ENCODE measurements around the gene TRMO. TPM values are rescaled to one million over a fixed set of nuclear protein-coding genes. Genes with fewer than 3 reads are reported as not detected.

The TRMO gene
- total and polyA plus RNA-seq, 2 experiments from 2014 or later, result 5.0 to 6.4 TPM

DNA sequence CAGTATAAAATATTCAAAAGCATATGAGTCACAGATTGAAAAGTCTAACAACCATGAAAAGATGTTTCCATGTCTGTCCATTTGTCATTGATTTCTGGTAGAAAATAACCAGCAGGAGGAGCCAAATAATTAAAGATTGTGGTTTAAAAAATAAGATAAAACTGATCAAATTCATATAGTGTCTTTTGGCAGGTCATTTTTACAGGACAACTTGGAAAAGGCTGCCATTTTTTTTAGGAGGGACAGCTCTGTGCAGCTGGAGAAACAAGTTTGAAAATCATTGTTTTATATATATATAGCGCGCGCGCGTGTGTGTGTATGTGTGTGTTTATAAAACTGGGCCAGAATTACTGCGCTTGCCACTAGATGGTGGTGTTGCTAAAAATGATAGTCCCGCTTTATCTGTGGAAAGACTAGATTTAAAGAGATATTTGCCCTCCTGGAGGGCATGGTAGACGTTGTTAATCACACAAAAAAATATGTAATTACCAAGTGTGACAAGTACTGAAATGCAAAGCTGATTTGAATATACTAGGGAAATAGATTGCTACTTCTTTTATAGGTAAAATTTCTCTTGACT lies 1.3 kb upstream of the TRMO start:
- Histone ChIP-seq H3K27me3 (ENCODE audit: insufficient read depth) (peaks cover 13% of the 10 kb centered on the region), H3F3A (replicated peaks; ENCODE audit: low read depth) (no peaks in the 10 kb centered on the region), H3K4me3 (peak overlapping the region; percentile 6; the same call in 1 of the 2 replicates), H3K9me2 (ENCODE audit: insufficient read depth) (no peaks in the 10 kb centered on the region), H3K4me1 (ENCODE audit: insufficient read depth) (no peaks in the 10 kb centered on the region), H3K27ac (ENCODE audit: low read depth) (no peak overlapping the region), H2AFZ (no peak overlapping the region), H3K4me2 (peak overlapping the region; percentile 88), H3K79me2 (replicated peaks; ENCODE audit: insufficient read depth) (no peaks in the 10 kb centered on the region), H3K36me3 (ENCODE audit: insufficient read depth) (no peaks in the 10 kb centered on the region), H4K20me1 (replicated peaks; ENCODE audit: insufficient read depth) (no peaks in the 10 kb centered on the region)
- ATAC-seq (peak; percentile 33), DNase-seq (ENCODE audit: low spot score) (peak; percentile 81)
- peak overlapping the region; percentile 84; the same call in 2 of the 3 replicates for H3K4me3 Mint-ChIP-seq
- peaks cover 6% of the 10 kb centered on the region; the same call in 1 of the 3 replicates for H3K9me3 Mint-ChIP-seq
- peaks cover 7% of the 10 kb centered on the region; the same call in 2 of the 3 replicates for H3K4me1 Mint-ChIP-seq
- peaks cover 3% of the 10 kb centered on the region; the same call in 2 of the 3 replicates for H3K36me3 Mint-ChIP-seq (ENCODE audit: low read depth)
- no peak overlapping the region for H3K27ac Mint-ChIP-seq
- TF ChIP-seq, protein P1, sequence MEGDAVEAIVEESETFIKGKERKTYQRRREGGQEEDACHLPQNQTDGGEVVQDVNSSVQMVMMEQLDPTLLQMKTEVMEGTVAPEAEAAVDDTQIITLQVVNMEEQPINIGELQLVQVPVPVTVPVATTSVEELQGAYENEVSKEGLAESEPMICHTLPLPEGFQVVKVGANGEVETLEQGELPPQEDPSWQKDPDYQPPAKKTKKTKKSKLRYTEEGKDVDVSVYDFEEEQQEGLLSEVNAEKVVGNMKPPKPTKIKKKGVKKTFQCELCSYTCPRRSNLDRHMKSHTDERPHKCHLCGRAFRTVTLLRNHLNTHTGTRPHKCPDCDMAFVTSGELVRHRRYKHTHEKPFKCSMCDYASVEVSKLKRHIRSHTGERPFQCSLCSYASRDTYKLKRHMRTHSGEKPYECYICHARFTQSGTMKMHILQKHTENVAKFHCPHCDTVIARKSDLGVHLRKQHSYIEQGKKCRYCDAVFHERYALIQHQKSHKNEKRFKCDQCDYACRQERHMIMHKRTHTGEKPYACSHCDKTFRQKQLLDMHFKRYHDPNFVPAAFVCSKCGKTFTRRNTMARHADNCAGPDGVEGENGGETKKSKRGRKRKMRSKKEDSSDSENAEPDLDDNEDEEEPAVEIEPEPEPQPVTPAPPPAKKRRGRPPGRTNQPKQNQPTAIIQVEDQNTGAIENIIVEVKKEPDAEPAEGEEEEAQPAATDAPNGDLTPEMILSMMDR (conservative IDR thresholded peaks at IDR 0.05; ENCODE audit: low read depth in 2 of 2), result peak; percentile 70 to 98
- no peak for TF ChIP-seq EZH2phosphoT487 (IDR thresholded peaks at IDR 0.05; ENCODE audit: unreplicated experiment)
- H3K27me3 Mint-ChIP-seq (ENCODE audit: insufficient read depth, low read depth, poor library complexity), result peaks cover 10% of the 10 kb centered on the region

DNA sequence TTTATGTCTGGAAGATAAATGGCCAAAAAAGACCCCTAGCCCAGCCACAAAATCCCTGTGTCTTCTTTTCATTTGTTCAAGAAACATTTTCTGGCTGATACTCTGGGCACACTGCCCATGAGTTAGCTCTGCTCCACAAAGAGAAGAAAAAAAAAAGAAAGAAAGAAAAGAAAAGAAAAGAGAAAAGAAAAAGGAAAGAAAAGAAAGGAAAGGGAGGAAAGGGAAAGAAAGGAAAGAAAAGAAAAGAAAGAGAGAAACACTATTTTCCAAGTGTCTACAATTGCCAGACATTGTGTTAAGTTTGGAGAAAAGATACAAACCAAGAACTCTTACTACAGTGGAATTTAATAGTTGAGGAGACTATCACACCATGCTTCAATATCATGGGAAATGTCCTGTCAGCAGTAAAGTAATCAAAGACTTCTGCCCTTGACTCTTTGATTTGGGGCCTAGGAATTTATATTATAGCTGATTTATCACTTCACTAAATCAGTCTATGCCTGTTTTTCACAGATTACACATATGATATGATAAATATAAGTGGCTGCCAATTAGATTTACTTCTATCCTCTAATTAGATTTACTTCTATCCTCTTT lies 3.0 kb downstream of the TRMO start:
- TF ChIP-seq NANOG (IDR thresholded peaks at IDR 0.05; ENCODE audit: borderline replicate concordance) (no peak), ZNF114 (CRISPR knock-in tag; IDR thresholded peaks at IDR 0.05) (no peak), POLR2AphosphoS5 (IDR thresholded peaks at IDR 0.05; ENCODE audit: low read depth) (no peak), EZH2phosphoT487 (IDR thresholded peaks at IDR 0.05; ENCODE audit: unreplicated experiment) (no peak), EZH2 (IDR thresholded peaks at IDR 0.05; ENCODE audit: low read depth, unreplicated experiment) (no peak), JUNB (IDR thresholded peaks at IDR 0.05; ENCODE audit: unreplicated experiment) (no peak), CREB1 (CRISPR knock-in tag; IDR thresholded peaks at IDR 0.05; ENCODE audit: low read depth) (no peak), STAT1 (IDR thresholded peaks at IDR 0.05; ENCODE audit: unreplicated experiment) (no peak)
- TF ChIP-seq, protein P2, sequence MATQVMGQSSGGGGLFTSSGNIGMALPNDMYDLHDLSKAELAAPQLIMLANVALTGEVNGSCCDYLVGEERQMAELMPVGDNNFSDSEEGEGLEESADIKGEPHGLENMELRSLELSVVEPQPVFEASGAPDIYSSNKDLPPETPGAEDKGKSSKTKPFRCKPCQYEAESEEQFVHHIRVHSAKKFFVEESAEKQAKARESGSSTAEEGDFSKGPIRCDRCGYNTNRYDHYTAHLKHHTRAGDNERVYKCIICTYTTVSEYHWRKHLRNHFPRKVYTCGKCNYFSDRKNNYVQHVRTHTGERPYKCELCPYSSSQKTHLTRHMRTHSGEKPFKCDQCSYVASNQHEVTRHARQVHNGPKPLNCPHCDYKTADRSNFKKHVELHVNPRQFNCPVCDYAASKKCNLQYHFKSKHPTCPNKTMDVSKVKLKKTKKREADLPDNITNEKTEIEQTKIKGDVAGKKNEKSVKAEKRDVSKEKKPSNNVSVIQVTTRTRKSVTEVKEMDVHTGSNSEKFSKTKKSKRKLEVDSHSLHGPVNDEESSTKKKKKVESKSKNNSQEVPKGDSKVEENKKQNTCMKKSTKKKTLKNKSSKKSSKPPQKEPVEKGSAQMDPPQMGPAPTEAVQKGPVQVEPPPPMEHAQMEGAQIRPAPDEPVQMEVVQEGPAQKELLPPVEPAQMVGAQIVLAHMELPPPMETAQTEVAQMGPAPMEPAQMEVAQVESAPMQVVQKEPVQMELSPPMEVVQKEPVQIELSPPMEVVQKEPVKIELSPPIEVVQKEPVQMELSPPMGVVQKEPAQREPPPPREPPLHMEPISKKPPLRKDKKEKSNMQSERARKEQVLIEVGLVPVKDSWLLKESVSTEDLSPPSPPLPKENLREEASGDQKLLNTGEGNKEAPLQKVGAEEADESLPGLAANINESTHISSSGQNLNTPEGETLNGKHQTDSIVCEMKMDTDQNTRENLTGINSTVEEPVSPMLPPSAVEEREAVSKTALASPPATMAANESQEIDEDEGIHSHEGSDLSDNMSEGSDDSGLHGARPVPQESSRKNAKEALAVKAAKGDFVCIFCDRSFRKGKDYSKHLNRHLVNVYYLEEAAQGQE (IDR thresholded peaks at IDR 0.05; ENCODE audit: unreplicated experiment), result no peak
- TF ChIP-seq, protein P1 (conservative IDR thresholded peaks at IDR 0.05; ENCODE audit: low read depth in 2 of 2), result no peak
- TF ChIP-seq, protein P3, sequence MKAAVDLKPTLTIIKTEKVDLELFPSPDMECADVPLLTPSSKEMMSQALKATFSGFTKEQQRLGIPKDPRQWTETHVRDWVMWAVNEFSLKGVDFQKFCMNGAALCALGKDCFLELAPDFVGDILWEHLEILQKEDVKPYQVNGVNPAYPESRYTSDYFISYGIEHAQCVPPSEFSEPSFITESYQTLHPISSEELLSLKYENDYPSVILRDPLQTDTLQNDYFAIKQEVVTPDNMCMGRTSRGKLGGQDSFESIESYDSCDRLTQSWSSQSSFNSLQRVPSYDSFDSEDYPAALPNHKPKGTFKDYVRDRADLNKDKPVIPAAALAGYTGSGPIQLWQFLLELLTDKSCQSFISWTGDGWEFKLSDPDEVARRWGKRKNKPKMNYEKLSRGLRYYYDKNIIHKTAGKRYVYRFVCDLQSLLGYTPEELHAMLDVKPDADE (IDR thresholded peaks at IDR 0.05), result no peak
- no peaks in the 10 kb centered on the region for H3K4me1 ChIP-seq (ENCODE audit: insufficient read depth)
- no peak overlapping the region for H3K4me3 ChIP-seq
- H3K27me3 ChIP-seq (ENCODE audit: insufficient read depth), result no peaks in the 10 kb centered on the region
- ATAC-seq (no peak), DNase-seq (ENCODE audit: low spot score) (no peak)
- peaks cover 10% of the 10 kb centered on the region for H3K27me3 Mint-ChIP-seq (ENCODE audit: insufficient read depth, low read depth, poor library complexity)
- H4K20me1 ChIP-seq (replicated peaks; ENCODE audit: insufficient read depth), result peaks cover 4% of the 10 kb centered on the region
- no peaks in the 10 kb centered on the region for H3K9me2 ChIP-seq (ENCODE audit: insufficient read depth)
- peaks cover 3% of the 10 kb centered on the region; the same call in 2 of the 3 replicates for H3K36me3 Mint-ChIP-seq (ENCODE audit: low read depth)
- peaks cover 7% of the 10 kb centered on the region; the same call in 2 of the 3 replicates for H3K4me1 Mint-ChIP-seq
- no peaks in the 10 kb centered on the region for H3K36me3 ChIP-seq (ENCODE audit: insufficient read depth)
- H3F3A ChIP-seq (replicated peaks; ENCODE audit: low read depth), result no peaks in the 10 kb centered on the region
- no peaks in the 10 kb centered on the region for H3K79me2 ChIP-seq (replicated peaks; ENCODE audit: insufficient read depth)
- no peak overlapping the region for H3K4me3 Mint-ChIP-seq
- H3K27ac Mint-ChIP-seq, result no peak overlapping the region
- H3K9me3 Mint-ChIP-seq, result peaks cover 6% of the 10 kb centered on the region; the same call in 1 of the 3 replicates
- H2AFZ ChIP-seq, result no peak overlapping the region
- no peak overlapping the region for H3K4me2 ChIP-seq
- no peak overlapping the region for H3K27ac ChIP-seq (ENCODE audit: low read depth)

Measured in GM23338 (cell line).